ENCODE measurements around the gene PPP1R8. TPM values are rescaled to one million over a fixed set of nuclear protein-coding genes. Genes with fewer than 3 reads are reported as not detected.
A peak's percentile ranks its signal among the peaks of the same experiment; 100 is the strongest.
"Not testable (repeated sequence)": the region's sequence is repeated elsewhere in the genome, so short reads cannot be mapped to it uniquely, and the experiment has no call there.

Gene PPP1R8
- total and polyA plus RNA-seq, 8 donors: 0.58 to 40.0 (median 22.3) TPM

GRCh38 chr1:27869719-27870085 lies 39.1 kb downstream of the PPP1R8 start:
- no peak for TF ChIP-seq POLR2AphosphoS5 (IDR thresholded peaks at IDR 0.05)
- no peak for TF ChIP-seq EP300 (IDR thresholded peaks at IDR 0.05)
- intact Hi-C loops (cut with DNase I; ENCODE audit: low total_unique reads): loop anchor here (10.0 kb wide), 1 partner anchor 105 kb away; no protein-coding TSS in a partner anchor
- Histone ChIP-seq H3K36me3 (no peaks in the 10 kb centered on the region), H3K27me3 (peaks cover 0 to 8% (median 0%) of the 10 kb centered on the region in 3 donors), H3K4me1 (peaks cover 0 to 41% (median 10%) of the 10 kb centered on the region in 4 donors), H3K27ac (peak overlapping the region in 3 of 5 donors; percentile 6 to 74 (median 73)), H3K9me3 (no peaks in the 10 kb centered on the region), H3K4me3 (no peak overlapping the region)
- 64 to 82% (median 79%) methylated on average over 1 of the region's 1 CpG for WGBS, 5 donors
- DNase-seq: no peak

- H3K9me3 ChIP-seq; H3K36me3 ChIP-seq; intact Hi-C loops (cut with DNase I; ENCODE audit: low total_unique reads); H3K27me3 ChIP-seq; H3K4me3 ChIP-seq; H3K27ac ChIP-seq; DNase-seq: not testable (repeated sequence)
- H3K4me1 ChIP-seq: peaks cover 0 to 51% (median 14%) of the 10 kb centered on the region in 4 donors
- 91 to 96% (median 93%) methylated on average over 7 of the region's 7 CpGs for WGBS, 5 donors
Observed at GRCh38 chr1:27871076-27871475, 40.5 kb downstream of the PPP1R8 start.

GRCh38 chr1:27872059-27872801 lies 41.6 kb downstream of the PPP1R8 start, which contains the start of gene THEMIS2:
TSS of gene THEMIS2 (plus strand) at chr1:27872544. CDS start at chr1:27872572, 28 bp downstream.
- H3K4me1 ChIP-seq: peaks cover 0 to 56% (median 14%) of the 10 kb centered on the region in 4 donors
- intact Hi-C loops (cut with DNase I; ENCODE audit: low total_unique reads): no loop called here
- TF ChIP-seq POLR2A (IDR thresholded peaks at IDR 0.05) (no peak), POLR2AphosphoS5 (IDR thresholded peaks at IDR 0.05) (peak in 2 of 3 donors; percentile 48 to 74)
- H3K36me3 ChIP-seq: no peaks in the 10 kb centered on the region
- no peaks in the 10 kb centered on the region for H3K9me3 ChIP-seq
- H3K4me3 ChIP-seq: peak within 1 kb of the TSS; percentile 64 to 75 (median 68)
- peak; percentile 67 to 82 for DNase-seq
- H3K27ac ChIP-seq: peak within 1 kb of the TSS in 4 of 5 donors; percentile 76 to 89 (median 78)
- peaks cover 0 to 8% (median 0%) of the 10 kb centered on the region in 3 donors for H3K27me3 ChIP-seq
- WGBS, 5 donors: 9 to 34% (median 11%) methylated on average over 12 to 53 of the region's 53 CpGs

- Histone ChIP-seq H3K4me3 (peak overlapping the region; percentile 64 to 75 (median 68)), H3K36me3 (no peaks in the 10 kb centered on the region), H3K9me3 (no peaks in the 10 kb centered on the region), H3K27me3 (peaks cover 0 to 8% (median 0%) of the 10 kb centered on the region in 3 donors), H3K4me1 (peaks cover 0 to 56% (median 14%) of the 10 kb centered on the region in 4 donors), H3K27ac (peak overlapping the region in 4 of 5 donors; percentile 76 to 89 (median 78))
- TF ChIP-seq EP300 (IDR thresholded peaks at IDR 0.05) (no peak), CTCF (IDR thresholded peaks at IDR 0.05) (no peak), POLR2AphosphoS5 (IDR thresholded peaks at IDR 0.05) (no peak)
- intact Hi-C loops (cut with DNase I; ENCODE audit: low total_unique reads): no loop called here
- peak; percentile 26 to 27 for DNase-seq
- 13 to 28% (median 15%) methylated on average over 21 to 38 of the region's 38 CpGs for WGBS, 5 donors
Observed at GRCh38 chr1:27872802-27873551, 42.4 kb downstream of the PPP1R8 start.

GRCh38 chr1:27873671-27874384 lies 43.2 kb downstream of the PPP1R8 start:
- no peaks in the 10 kb centered on the region for H3K36me3 ChIP-seq
- TF ChIP-seq POLR2AphosphoS5 (IDR thresholded peaks at IDR 0.05): peak in 1 of 3 donors; percentile 27
- no peak for TF ChIP-seq EP300 (IDR thresholded peaks at IDR 0.05)
- TF ChIP-seq CTCF (IDR thresholded peaks at IDR 0.05): no peak
- TF ChIP-seq POLR2A (IDR thresholded peaks at IDR 0.05): no peak
- H3K9me3 ChIP-seq: no peaks in the 10 kb centered on the region
- DNase-seq: peak in 1 of 2 donors; percentile 47
- peaks cover 0 to 50% (median 14%) of the 10 kb centered on the region in 4 donors for H3K4me1 ChIP-seq
- H3K27me3 ChIP-seq: peaks cover 0 to 8% (median 0%) of the 10 kb centered on the region in 3 donors
- intact Hi-C loops (cut with DNase I; ENCODE audit: low total_unique reads): no loop called here
- peak overlapping the region in 4 of 5 donors; percentile 76 to 89 (median 78) for H3K27ac ChIP-seq
- peak overlapping the region; percentile 64 to 75 (median 68) for H3K4me3 ChIP-seq
- WGBS, 5 donors: 80 to 84% (median 83%) methylated on average over 16 of the region's 16 CpGs

Data from stomach (tissue), 9 donors.